Loucy (cell line): Measurements from ENCODE around the gene TRNT1.

Source experiments
- CTCF ChIP-seq: fragments of 200-600 bp; sonication (generic); conservative IDR thresholded peaks from 2 replicates; pipeline ENCODE4 v1.5.1; 2014; ENCODE audit warnings: mild to moderate bottlenecking, antibody characterized with exemption, low read length
- EZH2phosphoT487 ChIP-seq: fragments of 200-600 bp; IDR thresholded peaks from 2 replicates; pipeline ENCODE4 v1.6.1; 2018; ENCODE audit warnings: antibody characterized with exemption, mild to moderate bottlenecking, moderate library complexity, borderline replicate concordance

DNA sequence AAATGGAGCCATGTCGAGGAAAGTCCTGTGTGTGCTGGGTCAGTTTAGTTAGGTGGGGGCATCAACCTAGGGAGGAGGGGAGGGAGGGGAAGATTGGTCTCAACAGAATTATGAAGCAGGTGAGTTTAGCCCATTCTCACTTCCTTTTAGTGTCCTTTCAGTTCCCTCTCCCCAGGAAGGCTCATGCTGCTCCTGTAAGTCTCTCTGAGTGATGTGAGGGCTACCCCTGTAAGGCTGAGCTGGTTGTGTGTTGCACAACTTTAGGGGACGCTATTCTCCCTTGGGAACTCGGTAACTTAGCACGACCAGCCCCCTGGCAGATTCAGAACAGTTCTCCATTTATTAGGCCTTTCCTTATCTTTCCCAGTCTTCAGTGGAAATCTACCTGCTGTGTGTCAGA, 37.7 kb upstream of the TRNT1 start:
- TF ChIP-seq EZH2phosphoT487 = no peak
- no peak for TF ChIP-seq CTCF
